Measurements from ENCODE around the gene PPP2R5E.

PPP2R5E gene

DNA sequence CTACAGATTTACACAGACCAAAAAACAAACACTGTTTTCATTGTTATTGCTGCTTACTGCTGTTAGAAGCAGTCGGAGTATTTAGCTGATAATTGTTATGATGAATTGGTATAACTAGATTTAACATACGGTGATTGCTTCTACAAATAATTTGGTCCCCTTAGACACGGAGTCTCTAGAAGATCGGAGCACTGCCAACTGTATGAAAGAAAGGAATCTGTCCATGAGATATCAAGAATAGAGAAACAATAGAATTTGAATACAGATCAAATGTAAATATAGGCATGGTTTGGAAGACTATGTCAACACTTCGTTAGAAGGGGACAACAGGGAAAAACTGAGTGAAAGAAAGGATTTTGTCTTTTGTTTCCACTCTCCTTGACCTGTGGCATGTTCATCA, 110.9 kb downstream of the PPP2R5E start:
- no peak for DNase-seq (ENCODE audit: low spot score)

DNA sequence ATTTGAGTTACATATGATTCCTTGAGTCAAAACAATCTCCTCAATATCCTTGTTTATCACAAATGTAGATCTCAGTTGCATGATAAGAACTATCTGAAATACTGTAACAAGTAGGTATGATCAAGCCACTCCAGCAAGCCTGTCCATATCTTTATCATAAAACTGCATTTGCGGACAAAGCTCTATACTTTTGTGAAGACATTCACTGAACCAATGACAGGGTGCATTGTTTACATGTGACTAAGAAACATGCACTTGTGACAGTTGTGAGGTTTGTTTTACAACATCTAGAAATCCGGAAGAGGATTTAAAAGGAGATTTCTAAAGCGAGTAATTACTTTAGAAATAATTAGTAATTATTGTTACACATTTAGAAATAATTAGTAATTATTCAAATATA, 111.7 kb downstream of the PPP2R5E start:
- DNase-seq (ENCODE audit: low spot score) = no peak

DNA sequence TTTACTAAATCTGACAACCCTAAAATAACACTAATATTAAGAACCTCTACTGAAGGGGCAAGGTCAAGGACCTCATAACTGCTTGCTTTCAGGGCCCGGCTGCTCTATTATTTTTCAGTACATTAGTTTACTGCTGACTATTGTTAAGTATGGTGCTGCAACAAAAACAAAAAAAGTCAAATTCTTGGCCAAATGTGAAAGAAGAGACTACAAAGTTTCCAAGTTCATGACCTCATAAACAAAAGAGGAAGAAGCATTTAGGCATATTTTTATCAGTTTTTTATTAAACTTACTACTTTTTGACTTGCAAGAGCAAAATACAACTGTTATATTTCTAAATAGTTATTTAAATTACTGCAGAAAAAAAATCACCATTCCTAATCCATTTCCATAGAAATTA, 114.7 kb downstream of the PPP2R5E start:
- no peak for DNase-seq (ENCODE audit: low spot score)

DNA sequence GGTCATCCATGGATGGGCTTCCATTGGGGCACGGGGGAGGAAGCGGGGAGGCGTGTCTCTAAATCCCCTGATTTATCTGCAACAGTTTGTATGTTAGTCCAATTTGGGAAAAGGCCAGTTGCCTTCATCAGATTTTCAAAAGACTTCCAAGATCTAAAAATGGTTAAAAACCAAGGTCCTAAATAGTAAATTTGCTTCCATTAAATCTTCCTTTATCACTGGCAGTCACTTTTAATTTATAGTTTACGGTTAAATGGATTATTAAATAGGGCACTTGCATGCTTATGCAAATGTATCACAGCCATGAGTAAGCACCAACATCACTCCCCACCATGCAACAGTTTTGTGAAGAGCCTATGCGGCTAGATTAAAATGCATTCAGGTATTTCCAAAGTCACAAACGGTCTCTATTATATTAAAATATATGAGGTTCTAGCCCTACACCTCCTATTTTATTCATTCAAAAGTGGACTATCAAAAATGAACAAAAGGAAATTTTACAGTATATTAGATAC, 116.3 kb downstream of the PPP2R5E start:
- DNase-seq (ENCODE audit: low spot score) = no peak

DNA sequence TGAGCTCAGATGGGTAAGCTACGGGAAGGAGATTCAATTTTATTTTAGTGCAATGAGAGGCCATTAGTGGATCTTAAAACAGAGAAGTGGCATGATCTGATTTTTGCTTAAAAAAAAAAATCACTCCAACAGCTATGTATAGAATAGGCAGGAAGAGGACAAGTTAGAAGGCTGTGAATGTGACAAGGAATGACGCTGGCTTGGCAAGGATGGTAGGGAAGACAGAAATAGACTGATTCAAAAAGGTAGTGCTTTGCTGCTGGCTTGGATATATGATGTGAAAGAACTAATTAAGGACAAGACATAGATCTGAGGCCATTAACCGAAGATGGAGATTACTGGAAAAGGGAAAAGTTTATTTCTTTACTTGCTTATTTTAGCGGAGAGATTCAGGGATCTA, 119.3 kb downstream of the PPP2R5E start:
- DNase-seq (ENCODE audit: low spot score) = no peak

DNA sequence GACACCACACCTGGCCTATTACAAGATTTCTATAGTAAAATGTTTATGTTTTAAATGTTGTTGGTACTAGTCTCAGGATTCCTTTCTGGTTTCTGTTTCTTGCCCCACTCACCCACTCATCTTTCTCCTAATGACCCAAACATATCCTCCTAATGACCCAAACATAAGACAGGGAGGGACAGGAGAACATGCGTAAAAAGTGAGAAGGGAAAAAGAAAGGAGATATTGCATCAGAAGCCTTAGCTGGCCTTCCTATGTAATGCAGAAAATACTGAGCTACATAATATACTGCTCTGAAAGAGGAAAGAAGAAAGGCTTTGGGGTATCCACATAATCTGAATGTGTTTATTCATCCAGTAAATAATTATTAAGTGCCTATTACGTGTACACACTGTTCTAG, 119.8 kb downstream of the PPP2R5E start:
- DNase-seq (ENCODE audit: low spot score) = no peak

DNA sequence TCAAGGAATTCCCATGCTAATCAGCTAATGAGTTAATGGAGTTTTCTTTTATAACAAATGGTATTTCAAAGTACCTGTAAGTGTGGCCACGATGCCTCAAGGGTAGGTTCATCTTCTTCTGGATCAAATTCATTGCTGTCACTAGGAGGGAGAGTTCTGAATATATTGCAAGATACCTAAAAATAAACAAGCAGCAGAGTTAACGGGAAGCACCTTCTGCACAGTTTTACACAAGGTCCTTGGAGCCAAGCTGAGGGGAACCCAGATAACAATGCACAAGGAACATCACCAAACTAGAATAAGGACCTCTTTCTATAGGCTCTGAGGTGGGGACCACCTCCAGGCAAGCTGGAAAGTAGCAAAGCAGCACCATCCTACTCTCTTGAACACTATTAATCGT, 121.3 kb downstream of the PPP2R5E start:
- no peak for DNase-seq (ENCODE audit: low spot score)

DNA sequence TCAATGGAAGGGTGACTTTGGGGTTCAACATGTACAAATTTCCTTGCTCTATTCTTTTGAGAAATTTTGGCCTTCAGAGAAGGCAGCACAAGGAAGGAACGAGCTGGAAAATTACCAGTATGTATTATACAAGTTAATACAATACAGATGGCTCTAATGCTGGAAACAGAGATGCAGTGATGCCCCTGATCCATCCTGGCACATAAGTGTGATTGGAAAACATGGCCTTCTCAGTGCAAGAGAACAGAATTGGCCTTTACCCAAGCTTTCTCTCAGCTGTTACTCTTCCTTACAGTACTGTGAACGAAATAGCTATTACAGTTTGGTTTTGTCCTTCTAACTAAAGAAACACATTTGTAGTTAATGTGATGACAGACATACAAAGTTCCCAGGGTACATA, 122.0 kb downstream of the PPP2R5E start:
- no peak for DNase-seq (ENCODE audit: low spot score)

DNA sequence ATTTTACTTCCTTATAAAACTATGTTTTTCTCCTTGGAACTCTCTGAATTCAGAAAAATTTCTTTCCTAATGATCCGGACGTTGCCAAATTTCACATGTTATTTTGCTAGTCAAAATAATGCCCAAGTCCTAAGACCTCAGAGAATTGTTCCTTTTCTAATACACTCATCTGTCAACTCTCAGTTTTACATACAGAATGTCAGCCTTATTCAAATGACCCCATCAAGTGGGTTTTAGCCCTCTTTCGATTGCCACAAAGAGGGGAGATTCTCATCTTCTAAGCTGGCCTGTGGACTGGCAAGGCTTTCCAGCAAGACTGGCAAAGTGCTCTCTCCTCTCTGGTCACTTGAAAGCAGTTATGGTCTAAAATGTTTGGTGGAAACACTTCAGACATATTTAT, 125.2 kb downstream of the PPP2R5E start:
- no peak for DNase-seq (ENCODE audit: low spot score)

DNA sequence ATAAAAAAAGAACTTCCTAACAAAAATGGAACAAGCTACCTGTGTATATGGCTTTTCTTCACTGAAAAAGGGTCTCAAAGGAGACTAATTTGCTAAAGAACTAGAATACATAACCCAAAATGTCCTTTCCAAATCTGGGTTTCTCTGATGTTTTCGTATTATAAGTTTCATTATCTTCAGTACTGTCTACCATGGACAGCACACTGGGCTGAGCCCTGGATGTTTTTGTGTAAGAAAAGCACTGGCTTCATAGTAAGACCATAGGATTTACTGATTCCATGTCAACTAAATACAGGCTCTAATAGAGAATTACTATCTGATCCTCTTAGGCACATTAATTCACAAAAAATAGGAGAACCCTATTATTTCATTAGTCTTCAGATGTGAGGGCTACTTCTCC, 130.2 kb downstream of the PPP2R5E start:
- DNase-seq (ENCODE audit: low spot score) = no peak

DNA sequence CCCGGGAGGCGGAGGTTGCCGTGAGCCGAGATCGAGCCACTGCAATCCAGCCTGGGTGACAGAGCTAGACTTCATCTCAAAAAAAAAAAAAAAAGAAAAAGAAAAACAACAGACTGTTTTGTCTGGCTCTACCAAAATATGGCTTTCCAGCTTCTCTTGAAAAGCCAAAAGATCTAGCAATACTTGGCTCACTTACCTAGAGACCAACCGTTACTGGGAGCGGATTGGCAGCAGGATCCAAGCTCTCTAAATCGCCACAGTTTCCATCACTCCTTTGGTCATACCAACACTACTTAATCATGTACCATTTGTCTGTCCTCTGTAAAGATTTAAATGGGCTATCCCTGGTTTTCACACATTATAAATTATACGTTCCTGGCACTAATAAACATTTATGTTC, 136.8 kb downstream of the PPP2R5E start:
- DNase-seq (ENCODE audit: low spot score) = no peak

DNA sequence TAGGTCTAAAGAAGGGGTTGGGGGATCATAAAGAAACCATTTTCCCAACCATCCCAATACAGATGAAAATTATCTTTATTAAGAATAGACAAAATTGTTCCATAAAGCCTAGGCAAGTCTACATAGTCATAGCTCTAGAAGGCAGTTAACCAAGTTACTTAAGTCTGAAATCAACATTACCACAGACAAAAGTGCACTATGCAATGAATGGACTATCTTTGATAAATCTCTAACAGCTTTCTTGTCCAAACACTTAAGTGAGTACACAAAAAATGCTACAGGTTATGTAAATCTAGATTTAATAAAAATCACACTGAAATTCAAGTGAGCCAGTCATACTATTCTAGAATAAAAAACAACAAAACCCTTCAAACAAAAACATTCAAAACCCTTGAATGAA, 137.5 kb downstream of the PPP2R5E start:
- DNase-seq (ENCODE audit: low spot score) = no peak

DNA sequence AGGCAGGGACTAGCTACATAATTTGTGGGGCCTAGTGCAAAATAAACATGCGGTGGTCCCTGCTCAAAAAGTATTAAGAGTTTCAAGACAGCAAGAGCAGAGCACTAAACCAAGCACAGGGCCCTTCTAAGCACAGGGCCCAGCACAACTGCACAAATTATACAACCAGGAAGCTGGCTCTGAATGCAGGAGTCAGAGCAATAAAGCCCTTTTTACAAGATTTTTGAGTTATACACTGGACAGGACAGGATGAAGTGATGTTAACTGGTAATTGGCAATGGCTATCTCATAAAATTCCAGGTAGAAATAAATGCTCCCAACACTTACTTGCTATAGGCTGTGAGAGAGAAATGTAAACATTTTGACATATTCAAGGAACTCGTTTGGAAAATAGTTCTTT, 138.3 kb downstream of the PPP2R5E start:
- no peak for DNase-seq (ENCODE audit: low spot score)

DNA sequence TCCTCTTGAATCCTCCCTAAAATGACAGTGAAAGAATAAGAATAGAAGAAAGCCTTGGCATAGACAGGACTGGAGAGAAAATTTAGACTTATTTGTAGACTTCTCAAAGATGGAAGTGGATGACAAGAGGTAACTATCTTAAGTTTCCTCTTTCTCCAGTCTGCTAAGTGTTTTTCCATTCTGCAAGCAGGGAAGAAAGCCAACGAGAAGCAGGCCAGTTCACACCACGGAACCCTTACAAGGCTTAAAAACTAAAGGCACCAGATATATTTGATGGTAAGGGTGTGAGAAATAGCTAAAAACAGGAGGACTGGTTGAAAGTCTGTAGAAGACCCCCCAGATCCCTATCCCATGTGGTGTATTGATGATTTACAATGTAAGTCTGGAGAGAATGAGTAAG, 141.5 kb downstream of the PPP2R5E start:
- no peak for DNase-seq (ENCODE audit: low spot score)

DNA sequence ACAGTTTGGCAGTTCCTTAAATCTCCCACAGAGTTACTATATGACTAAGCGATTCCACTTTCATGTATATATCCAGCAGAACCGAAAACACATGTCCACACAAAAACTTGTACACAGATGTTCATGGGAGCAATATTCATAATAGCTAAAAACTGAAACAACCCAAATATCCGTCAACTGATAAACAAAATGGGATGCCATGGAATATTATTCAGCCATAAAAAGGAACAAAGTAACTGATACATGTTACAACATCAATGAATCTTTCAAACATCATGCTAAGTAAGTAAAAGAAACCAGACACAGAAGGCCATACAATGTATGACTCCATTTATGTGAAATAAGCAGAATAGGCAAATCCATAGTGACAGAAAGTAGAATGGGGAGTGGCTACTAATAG, 144.2 kb downstream of the PPP2R5E start:
- DNase-seq (ENCODE audit: low spot score) = no peak

DNA sequence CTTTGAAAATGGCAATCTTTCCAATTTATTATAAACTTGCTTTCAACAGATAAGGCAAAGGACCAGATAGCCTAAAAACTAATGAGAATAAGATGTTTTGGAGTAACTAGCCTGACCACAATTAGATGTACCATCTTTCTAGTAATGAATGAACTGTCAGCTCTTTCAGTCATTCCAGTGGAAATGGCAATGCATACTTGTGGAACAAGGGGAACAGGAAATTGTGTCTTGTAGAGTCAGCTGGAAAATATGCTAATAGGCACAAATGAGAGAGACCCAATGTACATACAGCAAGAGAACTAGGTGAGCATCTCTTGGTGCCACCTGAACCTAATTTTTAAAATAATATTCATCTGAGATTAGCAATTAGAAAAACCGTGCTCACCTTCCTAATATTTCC, 148.3 kb downstream of the PPP2R5E start:
- DNase-seq (ENCODE audit: low spot score) = no peak

DNA sequence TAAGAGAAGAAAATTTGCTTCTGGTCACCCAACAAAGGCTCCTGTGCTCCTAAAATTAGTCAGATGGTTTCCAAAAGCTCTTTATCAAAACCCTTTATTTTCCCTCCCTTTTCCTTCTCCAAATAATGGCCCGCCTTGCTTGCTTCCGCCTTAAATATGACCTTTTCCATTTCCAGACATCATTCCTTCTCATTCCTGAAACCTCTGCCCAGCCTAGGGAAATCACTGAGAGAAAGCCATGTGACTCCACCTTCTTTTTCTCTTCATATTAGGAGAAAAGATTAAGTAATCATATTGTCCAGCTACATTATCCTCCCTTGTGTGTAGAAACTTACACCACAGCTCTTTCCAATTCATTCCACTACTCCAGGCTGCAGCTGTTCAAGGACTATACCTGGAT, 148.7 kb downstream of the PPP2R5E start:
- DNase-seq (ENCODE audit: low spot score) = no peak

DNA sequence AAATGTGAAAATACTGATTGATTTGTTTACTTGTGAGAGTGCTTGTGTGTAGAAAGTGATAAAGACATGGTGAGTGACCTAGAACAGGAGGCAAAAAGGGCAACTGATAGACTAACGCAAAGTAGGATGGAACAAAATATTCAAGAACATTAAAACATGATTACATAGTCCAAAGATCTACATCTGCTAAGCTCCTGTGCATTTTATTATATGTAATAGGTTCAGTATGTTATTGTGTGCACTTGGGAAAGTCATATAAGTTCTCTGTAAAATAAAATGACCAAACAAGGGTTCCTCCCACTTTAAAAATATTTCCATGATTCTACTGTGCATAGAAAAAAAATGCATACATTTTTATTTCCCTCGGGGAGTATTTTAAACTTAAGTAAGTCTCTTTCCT, 150.2 kb downstream of the PPP2R5E start:
- DNase-seq (ENCODE audit: low spot score) = no peak

DNA sequence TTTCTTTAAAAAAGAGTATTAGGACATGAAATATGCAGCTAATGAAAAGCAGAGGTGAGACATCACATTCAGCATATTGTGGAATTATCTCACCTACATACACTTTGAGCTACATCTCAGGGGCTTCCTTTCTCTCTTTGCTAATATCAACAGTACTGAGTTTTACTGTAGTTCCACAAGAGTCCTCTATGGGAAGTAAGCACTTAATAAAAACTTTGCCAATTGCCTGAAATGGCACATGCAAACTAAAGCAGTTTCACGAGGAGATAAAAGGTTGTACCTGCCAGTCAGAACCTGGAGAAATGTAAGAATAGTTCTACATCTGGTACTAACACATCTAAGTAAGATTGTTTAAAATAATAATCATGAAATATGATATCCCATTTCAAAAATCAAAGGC, 150.9 kb downstream of the PPP2R5E start:
- no peak for DNase-seq (ENCODE audit: low spot score)

DNA sequence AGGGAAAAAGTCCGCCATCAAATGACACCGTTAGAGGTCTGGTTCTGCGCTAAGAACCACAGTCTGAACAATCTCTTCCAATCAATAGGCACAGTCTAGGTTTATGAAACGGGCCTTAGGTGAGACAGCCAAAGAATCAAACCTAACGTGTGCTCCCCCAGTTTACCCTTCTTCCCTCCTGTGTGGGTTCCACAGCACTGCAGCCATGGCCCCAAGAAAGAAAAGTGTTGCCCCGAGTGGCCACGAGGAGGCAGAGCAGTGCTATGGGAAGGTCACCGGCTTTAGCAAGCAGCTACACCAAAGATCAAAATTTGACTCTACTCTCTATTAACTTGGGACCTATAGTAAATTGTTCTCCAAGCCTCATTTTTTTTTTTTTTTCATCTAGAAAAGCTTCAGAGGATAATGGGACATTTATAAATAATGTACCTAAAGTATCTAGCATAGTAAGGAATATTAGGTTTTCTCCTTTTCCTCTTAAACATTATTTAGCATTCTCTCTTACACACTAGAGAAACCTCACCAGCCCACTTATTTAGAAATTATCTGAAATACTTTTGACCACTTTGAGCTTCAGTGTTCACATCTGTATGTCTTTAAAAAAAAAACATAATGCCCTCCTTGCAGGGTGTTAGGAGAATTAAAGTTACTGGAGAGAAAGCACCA, 154.3 kb downstream of the PPP2R5E start:
- DNase-seq (ENCODE audit: low spot score) = peak; percentile 27

DNA sequence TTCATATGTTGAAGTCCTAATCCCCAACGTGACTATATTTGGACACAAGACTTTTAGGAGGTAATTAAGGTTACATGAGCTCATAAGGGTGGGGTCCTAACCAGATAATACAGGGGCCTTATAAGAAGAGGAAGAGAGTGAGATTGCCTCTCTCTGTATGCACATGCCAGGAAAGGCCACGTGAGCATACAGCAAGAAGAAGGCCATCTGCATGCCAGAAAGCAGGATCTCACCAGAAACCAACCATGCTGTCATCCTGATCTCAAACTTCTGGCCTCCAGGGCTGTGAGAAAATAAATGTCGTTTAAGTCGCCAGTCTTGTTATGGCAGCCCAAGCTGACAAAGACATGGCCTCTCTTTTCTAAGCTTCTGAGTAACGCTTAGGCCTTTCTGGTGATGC, 155.5 kb downstream of the PPP2R5E start:
- DNase-seq (ENCODE audit: low spot score) = no peak

DNA sequence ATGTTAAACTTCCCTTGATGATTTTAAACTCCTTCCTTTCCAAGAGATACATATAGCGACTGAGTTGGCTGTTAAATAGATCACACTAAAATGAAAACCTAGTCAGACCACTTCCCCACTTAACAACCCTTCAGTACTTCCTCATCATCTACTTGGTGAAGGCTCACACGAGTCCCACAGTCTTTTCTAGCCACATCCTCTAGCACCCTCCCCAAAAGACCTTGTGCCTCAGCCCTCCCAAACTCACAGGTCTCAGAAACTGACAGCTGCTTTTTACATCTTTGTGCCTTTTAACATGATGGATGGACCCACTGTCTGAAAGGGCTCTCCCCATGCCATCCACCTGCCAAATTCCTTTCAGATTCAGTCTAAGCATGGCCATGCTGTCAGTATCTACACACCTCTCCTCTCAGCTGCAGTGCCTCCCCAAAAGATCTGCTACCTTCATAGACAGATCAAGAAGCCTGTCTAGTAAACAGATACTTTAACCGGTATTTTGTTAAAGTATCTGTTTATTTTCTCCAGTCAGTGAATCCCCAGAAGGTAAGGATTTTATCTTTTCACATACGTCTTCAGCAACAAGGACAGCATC, 159.3 kb downstream of the PPP2R5E start:
- no peak for DNase-seq (ENCODE audit: low spot score)

DNA sequence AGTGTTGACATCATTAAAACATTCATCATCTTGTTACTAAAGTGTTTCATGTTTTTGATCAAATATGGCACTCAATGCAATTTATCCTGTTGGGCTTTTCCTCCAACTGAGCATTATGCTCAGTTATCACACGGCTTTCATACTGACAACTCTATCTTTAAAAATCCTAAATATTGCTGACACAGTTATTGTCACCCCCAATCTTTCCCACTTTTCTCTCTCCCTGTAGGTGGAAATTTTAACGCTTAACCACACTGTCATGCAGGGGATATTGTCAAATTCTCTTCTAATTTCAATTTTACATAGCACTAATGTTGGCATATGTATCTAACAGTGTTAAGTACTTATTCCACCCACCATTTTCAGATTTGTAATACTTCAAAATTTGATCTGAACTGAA, 164.7 kb downstream of the PPP2R5E start:
- no peak for DNase-seq (ENCODE audit: low spot score)

DNA sequence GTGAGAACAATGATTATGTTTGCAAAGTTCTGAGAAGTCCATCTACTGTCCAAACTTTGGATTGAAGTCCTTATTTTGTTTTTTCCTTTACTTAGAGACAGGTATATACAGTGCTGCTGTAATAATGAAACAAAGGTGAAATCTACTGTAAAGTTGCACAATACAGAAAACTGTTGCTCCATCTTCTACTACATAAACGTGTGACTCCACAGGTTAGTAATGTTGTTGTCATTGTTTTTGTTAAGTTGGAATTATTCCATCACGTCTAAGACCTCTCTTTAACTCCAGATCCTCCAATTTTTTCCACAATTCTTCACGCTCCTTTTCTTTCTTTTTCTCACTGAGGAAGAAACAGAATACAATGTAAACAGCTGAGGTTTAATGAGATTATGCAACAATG, 167.4 kb downstream of the PPP2R5E start:
- no peak for DNase-seq (ENCODE audit: low spot score)

Data from CD4-positive, alpha-beta T cell treated with Interleukin-6 at 100 ng/mL for 8 hours (primary cell).